ENCODE measurements around the gene ERGIC1. TPM values are rescaled to one million over a fixed set of nuclear protein-coding genes. Genes with fewer than 3 reads are reported as not detected.
A peak's percentile ranks its signal among the peaks of the same experiment; 100 is the strongest.

Gene ERGIC1
- total and polyA plus RNA-seq, 2 of the 8 experiments (the other 6 are each of a cell fraction or from before 2014, with no cell fraction given), result 95.3 to 106 TPM

DNA sequence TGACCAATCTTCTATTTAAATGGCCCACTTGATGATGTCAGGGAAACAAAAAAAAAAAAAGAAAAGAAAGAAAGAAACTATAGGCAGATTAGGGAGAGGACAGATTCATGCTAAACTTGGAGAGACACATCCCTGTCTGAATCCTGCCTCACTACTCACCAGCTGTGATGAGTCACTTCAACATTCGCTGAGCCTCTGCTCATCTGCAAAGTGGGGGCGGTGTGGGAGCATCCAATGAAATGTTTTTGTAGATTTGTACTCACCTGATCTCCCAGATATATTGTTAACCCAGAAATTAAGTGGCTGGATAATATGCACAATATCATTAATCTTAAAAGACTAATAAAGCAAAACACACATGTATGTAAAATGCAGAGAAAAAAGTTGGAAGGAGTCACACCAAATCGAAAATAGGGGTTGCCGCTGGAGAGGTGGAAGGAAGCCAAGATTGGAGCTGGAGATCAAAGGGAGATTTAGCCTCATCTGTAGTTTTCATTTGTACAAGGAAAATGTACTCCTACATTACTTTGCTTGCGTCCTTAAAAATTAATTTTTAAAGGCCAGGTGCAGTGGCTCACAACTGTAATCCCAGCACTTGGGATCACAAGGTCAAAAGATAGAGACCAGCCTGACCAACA is 17.0 kb upstream of the ERGIC1 start:
- Histone ChIP-seq H3K4me2 (ENCODE audit: insufficient read depth in 1 of 2, low read depth in 2 of 2, low read length in 2 of 2) (no peak overlapping the region), H3K27ac (ENCODE audit: low read depth, low read length) (no peak overlapping the region), H2BK5ac (ENCODE audit: low read depth, low read length) (no peak overlapping the region), H2AK5ac (ENCODE audit: low read depth, low read length) (no peak overlapping the region), H2BK20ac (ENCODE audit: low read length) (no peak overlapping the region), H3K23ac (ENCODE audit: insufficient read length) (no peak overlapping the region), H2BK120ac (replicated peaks; ENCODE audit: low read depth, low read length) (no peak overlapping the region), H2BK12ac (ENCODE audit: low read depth, low read length) (no peak overlapping the region), H4K91ac (replicated peaks; ENCODE audit: insufficient read length, low read length) (no peak overlapping the region), H4K5ac (ENCODE audit: insufficient read length, low read depth, low read length) (no peak overlapping the region), H4K8ac (ENCODE audit: extremely low read depth, insufficient read depth, low read length) (no peak overlapping the region), H4K20me1 (replicated peaks in 1 of 2; ENCODE audit: control insufficient read depth in 1 of 2, insufficient read depth in 2 of 2, low read length in 2 of 2) (no peaks in the 10 kb centered on the region), H3K4me3 (ENCODE audit: extremely low read depth in 1 of 4, insufficient read depth in 2 of 4, low read depth in 3 of 4, low read length in 4 of 4) (no peak overlapping the region), H3K79me1 (ENCODE audit: low read depth, low read length) (no peaks in the 10 kb centered on the region), H3K23me2 (ENCODE audit: low read depth, low read length) (no peaks in the 10 kb centered on the region; the same call in 1 of the 2 replicates), H3K79me2 (ENCODE audit: control insufficient read depth in 1 of 2, insufficient read depth in 2 of 2, low read length in 2 of 2) (no peaks in the 10 kb centered on the region), H3K9ac (replicated peaks in 1 of 4; ENCODE audit: extremely low read depth in 1 of 4, low read depth in 3 of 4, low read length in 3 of 4) (no peak overlapping the region), H3K4me1 (replicated peaks in 1 of 4; ENCODE audit: control insufficient read depth in 3 of 4, insufficient read depth in 4 of 4, low read length in 3 of 4) (no peaks in the 10 kb centered on the region), H3K9me3 (ENCODE audit: insufficient read depth in 2 of 2, low read depth in 1 of 2, low read length in 1 of 2) (no peaks in the 10 kb centered on the region), H3K27me3 (replicated peaks in 1 of 4; ENCODE audit: control insufficient read depth in 3 of 4, extremely low read depth in 1 of 4, insufficient read depth in 3 of 4, low read length in 3 of 4) (peaks cover 0 to 1% (median 0%) of the 10 kb centered on the region in 4 experiments; a peak in 2 of 7 replicates), H3K56ac (replicated peaks; ENCODE audit: insufficient read length, low read depth, low read length) (no peak overlapping the region), H3K4ac (replicated peaks; ENCODE audit: insufficient read length, low read depth, low read length) (no peak overlapping the region), H2BK15ac (ENCODE audit: low read length) (no peak overlapping the region), H2AFZ (ENCODE audit: low read length) (no peak overlapping the region), H3K18ac (ENCODE audit: extremely low read depth, low read length) (no peak overlapping the region), H3K36me3 (ENCODE audit: control insufficient read depth in 2 of 4, insufficient read depth in 4 of 4, low read length in 3 of 4) (no peaks in the 10 kb centered on the region), H3K14ac (ENCODE audit: insufficient read length) (no peak overlapping the region)
- CTCF ChIA-PET (ENCODE audit: partially characterized antibody), result interaction anchor here (1.1 kb wide), 1 partner anchor 45 kb away, joined by 4 read pairs; no protein-coding TSS in a partner anchor
- DNase-seq (ENCODE audit: low read depth in 1 of 2, low spot score in 2 of 2) (no peak), FAIRE-seq (peak; percentile 36)
- 83% methylated on average over 5 of the region's 5 CpGs; no CpG with 5 or more reads in 1 of the 2 experiments for WGBS, 2 experiments (ENCODE audit: extremely low coverage in 1 of 2, insufficient coverage in 1 of 2, insufficient read length in 1 of 2, insufficient replicate concordance in 2 of 2, low coverage in 1 of 2, low lambda C conversion rate in 2 of 2, missing lambda C conversion rate in 1 of 2)
- POLR2A ChIA-PET (ENCODE audit: partially characterized antibody), result no interaction called here
- TF ChIP-seq CEBPB (IDR thresholded peaks at IDR 0.05; ENCODE audit: low read depth, low read length) (no peak), KDM4A (IDR thresholded peaks at IDR 0.05; ENCODE audit: low read depth, low read length, severe bottlenecking) (no peak), BCL11A (IDR thresholded peaks at IDR 0.05; ENCODE audit: low read depth in 2 of 2, low read length in 2 of 2) (no peak), TEAD4 (IDR thresholded peaks at IDR 0.05; ENCODE audit: low read depth, low read length) (no peak), TBP (IDR thresholded peaks at IDR 0.05; ENCODE audit: low read depth, low read length) (no peak), SP1 (IDR thresholded peaks at IDR 0.05; ENCODE audit: low read depth, low read length) (no peak), SAP30 (IDR thresholded peaks at IDR 0.05; ENCODE audit: insufficient read depth, insufficient replicate concordance, low read length) (no peak), ZNF274 (IDR thresholded peaks at IDR 0.05; ENCODE audit: borderline replicate concordance, extremely low read depth, low read length) (no peak), HDAC6 (IDR thresholded peaks at IDR 0.05; ENCODE audit: low read depth, low read length) (no peak), SRF (IDR thresholded peaks at IDR 0.05; ENCODE audit: low read depth, low read length) (no peak)
- TF ChIP-seq, protein P1, sequence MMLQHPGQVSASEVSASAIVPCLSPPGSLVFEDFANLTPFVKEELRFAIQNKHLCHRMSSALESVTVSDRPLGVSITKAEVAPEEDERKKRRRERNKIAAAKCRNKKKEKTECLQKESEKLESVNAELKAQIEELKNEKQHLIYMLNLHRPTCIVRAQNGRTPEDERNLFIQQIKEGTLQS (IDR thresholded peaks at IDR 0.05; ENCODE audit: insufficient read depth, low read depth, low read length), result no peak
